HG02852 (cell line): ENCODE data around the gene ECI2.

Source experiments
- ATAC-seq: cut with Tn5 transposase; IDR thresholded peaks from one replicate; pipeline ENCODE4 v1.9.1; 2021; ENCODE audit warnings: mild to moderate bottlenecking, moderate library complexity; ENCODE audit not compliant: unreplicated experiment

ECI2 gene, protein sequence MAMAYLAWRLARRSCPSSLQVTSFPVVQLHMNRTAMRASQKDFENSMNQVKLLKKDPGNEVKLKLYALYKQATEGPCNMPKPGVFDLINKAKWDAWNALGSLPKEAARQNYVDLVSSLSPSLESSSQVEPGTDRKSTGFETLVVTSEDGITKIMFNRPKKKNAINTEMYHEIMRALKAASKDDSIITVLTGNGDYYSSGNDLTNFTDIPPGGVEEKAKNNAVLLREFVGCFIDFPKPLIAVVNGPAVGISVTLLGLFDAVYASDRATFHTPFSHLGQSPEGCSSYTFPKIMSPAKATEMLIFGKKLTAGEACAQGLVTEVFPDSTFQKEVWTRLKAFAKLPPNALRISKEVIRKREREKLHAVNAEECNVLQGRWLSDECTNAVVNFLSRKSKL

DNA sequence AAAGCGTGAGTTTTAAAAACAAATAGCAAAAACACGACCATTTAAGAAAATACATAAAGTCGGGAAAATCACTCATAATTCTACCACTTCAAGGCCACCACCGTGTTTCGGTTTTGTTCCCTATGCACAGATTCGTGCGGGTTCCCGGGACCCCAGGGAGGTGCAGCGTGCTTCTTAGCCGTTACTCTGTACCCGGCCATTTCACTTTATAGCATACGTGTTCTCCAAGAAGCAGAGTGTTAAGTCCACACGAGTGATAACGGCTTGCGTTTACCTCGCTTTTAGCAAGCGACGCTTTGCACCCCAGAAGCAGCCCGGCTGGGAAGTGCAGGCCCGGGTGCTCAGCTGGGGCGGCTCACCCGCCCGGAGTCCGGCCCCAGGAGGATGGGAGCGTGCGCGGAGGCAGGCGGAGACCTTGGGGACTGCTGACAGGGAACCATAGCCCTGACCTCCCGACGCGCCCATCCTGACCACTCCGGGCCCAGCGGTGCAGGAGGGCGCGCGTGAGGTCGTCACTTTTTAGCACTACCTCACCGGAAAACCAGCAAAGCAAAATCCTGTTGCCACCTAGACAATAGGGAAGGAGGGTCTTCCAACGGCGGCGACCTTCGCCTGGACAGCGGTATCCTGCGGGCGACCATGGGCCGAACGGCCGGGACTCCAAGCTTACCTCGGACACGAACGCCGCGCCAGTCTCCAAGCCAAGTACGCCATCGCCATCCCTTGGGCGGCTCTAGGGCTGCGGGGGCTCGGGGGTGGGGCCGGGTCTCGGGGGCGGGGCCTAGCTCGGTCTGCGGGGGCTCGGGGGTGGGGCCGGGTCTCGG, at the start of gene ECI2:
Gene ECI2, minus strand, starts transcription at position 735 of the 824 bp plus-strand sequence. Its CDS starts 15 bp downstream, at position 720.
- ATAC-seq, result peak; percentile 46

DNA sequence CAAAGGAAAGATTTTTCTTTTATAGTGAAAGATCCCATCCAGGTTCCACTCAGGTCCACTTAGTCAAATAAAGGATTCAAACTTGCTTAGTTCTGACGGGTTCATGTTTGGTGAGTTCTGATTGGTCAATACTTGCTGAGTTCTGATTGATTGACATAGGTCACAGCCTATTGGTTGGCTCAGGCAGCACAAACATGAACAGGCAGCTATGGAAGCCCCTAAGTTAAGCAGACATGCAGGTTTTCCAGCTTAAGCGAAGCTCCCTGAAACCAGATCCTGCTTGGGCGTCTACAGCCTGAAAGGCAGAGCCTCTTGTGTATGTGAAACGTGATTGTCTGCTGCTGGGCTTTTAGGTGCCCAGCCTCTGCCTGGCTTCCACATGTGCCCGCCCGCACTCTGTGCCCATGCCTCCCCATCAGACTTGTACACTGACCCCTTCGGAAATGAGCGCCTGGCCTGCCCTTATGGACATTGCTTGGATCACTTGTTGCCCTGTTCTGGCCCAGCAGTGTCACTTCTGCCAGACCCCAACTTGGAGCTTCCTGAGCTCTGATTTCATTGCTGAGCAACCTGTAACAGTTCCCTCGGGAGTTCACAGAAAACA, 45.4 kb upstream of the ECI2 start:
- ATAC-seq, result no peak

DNA sequence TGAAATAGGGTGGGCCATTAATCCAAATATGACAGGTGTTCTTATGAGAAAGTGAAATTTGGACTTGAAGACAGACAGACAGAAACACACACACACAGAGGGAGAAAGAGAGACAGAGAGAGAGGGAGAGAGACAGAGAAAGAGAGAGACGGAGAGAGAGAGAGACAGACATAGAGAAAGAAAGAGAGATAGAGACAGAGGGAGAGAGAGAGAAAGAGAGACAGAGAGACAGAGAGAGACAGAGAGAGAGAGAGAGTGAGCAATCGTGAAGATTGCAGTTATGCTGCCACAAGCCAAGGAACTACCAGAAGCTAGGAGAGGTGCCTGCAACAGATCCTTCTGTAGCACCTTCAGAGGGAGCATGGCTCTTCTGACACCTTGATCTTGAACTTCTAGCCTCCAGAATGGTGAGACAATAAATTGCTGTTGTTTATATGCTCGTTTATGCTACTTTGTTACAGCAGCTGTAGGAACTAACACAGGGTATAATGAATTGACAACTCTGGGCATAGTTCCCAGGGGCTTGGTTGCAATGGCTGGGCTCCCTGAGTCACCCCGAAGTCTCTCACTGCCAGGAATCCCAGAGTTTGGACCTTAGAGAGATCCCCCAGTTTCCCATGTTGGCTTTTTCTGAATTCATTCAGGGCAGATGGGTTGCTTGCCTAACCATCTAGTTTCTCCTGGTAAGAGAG, 44.7 kb upstream of the ECI2 start:
- ATAC-seq, result no peak

DNA sequence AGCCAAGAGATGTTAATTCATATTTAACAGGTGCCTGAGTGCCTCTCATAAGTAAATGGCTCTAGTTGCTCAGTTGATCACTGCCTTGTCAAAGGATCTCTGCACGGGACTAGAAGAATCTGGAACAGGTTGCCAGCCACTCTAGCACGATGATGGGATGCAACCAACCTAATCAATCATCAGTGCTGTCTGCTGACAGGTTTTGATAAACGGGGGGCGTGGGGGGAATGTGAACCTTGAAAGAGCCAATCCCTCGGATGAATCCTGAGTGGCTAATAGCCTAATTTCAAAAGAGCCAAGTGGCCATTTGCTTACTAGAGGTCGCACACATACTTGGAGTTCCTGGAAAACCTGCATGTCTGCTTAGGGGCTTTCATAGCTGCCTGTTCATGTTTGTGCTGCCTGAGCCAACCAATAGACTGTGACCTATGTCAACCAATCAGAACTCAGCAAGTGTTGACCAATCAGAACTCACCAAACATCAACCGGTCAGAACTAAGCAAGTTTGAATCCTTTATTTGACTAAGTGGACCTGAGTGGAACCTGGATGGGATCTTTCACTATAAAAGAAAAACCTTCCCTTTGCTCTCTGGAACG, 43.5 kb upstream of the ECI2 start:
- no peak for ATAC-seq

DNA sequence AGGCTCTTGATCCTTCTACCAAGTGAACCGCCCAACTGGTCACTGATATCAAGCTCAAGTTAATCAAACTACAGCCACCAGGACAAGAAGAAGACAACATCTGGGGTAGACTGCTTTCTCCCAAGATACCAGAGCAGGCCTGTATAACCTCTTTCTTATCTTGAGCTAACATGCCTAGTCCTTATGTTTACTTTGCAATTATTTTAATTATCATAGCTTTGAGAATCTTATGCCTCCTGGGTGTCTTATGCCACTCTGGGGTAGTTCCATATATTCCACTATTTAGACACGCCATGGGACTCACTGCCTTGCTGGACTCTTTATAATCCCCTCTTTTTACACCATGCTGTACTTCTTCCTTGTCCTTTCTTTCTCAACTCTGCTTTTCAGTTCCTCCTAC, 41.5 kb upstream of the ECI2 start:
- ATAC-seq, result no peak

DNA sequence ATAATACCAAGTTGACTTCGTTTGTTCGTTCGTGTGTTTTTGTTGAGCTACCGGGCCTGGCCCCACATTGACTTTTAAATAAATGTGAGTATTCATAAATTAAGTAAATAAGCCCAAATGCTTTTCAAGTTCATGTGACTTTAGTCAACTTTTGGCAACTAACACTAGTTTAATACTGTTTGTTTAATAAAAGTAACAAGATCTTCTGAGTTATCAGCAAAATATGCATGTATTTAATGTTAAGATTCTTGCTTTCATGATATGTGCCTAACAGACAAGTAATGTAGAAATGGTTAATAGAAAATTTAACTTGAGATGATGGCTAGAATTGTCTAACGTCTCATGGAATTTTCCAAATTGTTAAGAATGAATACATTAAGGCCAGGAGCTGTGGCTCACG, 38.7 kb upstream of the ECI2 start:
- no peak for ATAC-seq

DNA sequence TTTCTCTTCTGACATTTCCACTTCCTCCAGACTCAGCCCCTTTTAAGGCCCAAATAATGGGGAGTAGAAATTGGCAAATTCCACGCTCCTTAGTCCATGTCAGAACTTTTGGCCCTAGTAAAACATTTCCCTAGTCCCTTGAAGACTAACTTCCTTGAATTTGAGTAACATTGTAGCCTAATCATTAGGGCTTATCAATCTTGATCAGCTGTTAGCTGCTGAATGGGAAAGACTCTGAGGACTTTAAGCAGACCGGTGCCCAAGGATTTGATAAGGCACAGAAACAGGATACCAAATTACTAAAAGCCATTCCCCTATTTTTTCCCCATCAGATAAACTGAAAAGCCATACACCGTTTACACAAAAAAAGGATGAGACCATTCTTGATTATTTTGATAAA, 37.0 kb upstream of the ECI2 start:
- no peak for ATAC-seq

DNA sequence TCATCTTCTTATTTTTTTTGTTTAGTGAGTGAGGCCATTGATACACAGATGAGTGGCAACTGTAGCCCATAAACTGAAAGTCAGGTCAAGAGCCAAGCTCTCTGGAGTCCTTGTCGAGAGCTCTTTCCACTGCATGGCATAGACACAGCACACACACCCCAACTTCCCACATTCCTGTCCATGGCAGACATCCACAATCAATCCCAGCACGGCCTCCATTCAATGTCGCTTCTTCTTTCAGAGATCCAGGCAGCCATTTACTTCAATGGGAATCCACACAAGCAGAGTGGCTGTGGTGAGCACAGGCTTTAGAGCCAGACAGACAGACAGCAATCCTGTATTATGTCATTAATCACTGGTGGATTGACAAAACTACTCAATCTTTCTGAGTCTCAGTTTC, 34.9 kb upstream of the ECI2 start:
- ATAC-seq, result no peak

DNA sequence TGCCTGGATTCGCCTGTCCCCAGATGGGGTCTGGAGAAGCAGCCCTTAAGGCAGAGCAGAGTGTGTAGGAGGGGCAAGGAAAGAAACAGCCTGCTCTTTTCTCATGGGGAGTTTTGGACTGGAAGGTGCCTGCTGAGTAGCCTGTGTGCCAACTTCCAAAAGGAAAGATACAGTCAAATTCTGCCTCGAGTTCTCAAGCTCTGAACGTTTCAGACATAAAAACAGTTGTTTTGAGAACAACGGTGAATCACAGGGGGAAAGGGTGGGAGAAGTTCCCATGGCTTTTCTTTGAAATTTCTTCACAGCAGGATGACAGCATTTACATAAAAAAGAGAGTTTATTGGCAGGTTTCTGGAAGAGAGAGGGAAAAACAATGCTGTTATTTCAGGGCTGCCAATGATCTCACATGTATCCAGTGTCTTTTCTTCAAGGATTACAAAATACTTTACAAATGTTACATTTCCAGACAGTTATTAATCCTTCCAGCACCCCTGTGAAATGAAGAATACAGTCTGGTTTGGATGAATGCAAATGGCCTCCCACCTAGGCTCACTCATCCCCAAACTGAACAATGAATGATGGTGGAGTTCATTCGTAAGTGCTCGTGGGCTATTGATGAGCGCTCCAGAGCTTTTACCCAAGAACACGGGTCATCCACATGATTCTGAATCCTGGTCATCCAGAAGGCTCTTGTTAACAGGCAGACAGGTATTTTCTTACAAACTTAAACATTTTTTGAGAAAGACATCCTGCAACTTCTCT, 33.8 kb upstream of the ECI2 start:
- no peak for ATAC-seq

DNA sequence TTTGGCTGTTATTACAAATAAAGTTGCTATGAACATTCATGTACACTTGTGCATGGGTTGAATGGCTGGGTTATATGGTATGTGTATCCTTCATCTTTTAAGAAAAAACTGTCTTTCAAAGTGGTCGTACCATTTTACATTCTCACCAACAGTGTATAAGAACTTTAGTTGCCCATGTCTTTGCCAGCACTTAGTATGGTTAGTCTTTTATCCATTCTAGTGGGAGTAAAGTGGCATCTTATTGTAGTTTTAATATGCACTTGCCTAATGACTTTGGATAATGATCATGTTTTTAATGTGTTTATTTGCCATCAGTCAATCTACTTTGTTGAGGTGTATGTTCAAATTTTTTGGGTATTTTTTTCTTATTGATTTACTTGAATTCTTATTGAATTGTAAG, 32.5 kb upstream of the ECI2 start:
- no peak for ATAC-seq

DNA sequence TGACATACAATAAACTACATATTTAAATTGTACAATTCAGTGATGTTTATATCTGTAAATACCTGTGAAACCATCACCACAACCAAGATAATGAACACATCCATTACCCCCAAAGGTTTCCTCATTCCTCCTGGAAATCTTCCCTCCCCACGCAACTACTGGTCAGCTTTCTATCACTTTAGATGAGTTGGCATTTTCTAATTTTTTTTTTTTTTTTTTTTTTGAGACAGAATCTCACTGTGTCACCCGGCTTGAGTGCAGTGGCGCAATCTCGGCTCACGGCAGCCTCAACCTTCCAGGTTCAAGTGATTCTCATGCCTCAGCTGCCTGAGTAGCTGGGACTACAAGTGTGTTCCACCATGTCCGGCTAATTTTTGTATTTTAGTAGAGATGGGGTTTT, 31.7 kb upstream of the ECI2 start:
- ATAC-seq, result no peak

DNA sequence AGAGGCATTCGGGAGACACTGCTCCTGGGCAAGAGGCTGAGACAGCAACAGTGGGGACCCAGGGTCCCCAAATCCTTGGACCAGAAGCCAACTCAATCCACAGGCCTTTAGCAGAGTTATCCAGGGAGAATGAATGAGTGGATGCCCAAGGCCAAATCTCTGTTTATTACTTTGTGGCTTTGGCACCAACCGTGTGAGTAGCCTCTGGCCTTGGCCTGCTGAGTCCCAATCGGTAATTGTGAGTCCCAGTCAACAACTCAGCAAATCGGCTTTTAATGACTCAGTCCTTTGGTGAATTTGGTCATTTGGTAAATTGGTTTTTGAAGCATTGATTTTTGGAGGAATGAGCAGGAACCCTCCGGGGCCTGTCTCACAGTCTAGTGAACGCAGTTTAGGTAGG, 29.1 kb upstream of the ECI2 start:
- ATAC-seq, result no peak

DNA sequence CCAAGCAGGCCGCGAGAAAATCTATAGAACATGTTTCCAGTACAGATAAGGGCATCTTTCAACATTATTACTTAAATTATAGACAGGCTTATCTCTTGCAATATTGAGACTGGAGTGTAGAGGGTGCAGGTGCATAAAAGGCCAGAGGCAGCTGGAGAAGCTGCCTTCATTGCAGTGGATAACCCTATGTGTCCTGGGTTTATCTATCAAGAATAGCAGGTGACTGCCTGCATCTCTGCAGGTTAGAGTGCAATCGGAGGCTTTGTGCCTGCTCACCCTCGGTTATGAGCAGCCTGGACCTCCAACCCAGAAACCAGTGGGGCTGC, 28.7 kb upstream of the ECI2 start:
- no peak for ATAC-seq

DNA sequence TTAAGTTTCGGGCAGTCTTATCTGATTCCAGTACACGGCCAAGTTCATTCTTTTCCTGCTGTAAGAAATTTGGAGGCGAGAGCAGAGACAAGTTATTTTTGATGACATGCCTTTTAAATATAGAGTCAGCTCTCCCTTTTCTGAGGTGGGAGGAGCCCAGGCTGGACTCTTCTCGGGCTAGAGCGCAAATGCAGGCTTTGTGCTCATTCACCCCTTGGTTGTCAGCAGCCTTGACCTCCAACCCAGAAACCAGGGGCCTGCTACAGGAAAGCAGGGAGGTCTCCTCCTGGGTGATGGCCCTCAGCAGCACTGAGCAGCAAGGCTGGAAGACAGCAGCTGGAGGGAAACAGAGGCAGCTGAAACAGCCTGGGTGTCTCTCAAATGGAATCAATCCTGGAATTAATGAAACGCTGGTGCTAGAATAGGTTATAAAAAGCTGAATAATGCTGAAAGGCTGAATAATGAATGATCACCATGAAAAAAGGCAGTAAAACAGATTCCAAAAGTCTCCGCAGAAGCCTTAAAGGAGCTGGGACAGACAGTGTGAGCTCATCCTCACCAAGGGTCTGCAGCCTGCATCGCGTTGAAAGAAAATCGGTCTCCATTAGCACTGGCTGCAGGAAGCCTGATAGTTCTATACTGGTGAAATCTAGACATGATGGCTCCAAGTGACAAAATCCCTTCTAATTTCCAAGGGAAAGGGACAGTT, 28.2 kb upstream of the ECI2 start:
- ATAC-seq, result no peak

DNA sequence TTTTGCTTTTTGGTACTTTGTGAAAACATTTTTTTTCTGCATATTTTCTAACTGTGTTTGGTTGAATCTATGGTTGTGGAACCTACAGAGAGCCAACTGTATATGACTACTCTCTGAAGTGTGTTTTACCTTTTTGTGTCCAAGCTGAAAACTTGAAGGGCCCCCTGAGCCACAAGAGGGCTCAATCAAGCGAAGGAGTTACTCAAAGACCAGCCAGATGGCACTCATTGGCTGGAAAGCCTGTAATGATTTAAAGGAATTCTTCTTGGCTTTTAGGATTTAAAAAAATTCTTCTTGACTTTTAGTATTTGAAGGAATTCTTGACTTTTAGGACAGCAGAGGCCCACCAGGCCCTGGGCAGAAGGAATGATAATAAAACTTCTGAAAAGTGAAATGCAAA, 27.0 kb upstream of the ECI2 start:
- no peak for ATAC-seq

DNA sequence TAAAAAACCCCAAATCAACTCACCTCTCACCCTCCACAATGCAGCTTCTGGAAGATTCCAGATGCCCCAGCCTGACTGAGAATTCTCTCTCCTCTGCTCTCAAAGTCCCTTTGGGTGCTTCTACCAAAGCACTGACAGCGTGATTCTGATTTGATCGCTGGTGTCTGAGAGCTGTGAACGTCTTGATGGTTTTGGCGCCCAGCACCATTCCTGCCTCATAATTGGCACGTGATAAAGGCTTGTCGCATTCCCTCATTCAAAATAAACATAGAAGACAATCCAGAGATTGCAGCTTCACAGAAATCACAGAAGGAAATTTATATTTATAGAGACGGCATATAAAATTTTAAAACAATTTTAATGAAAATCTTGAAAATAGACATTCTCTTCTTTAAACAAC, 24.1 kb upstream of the ECI2 start:
- ATAC-seq, result no peak

DNA sequence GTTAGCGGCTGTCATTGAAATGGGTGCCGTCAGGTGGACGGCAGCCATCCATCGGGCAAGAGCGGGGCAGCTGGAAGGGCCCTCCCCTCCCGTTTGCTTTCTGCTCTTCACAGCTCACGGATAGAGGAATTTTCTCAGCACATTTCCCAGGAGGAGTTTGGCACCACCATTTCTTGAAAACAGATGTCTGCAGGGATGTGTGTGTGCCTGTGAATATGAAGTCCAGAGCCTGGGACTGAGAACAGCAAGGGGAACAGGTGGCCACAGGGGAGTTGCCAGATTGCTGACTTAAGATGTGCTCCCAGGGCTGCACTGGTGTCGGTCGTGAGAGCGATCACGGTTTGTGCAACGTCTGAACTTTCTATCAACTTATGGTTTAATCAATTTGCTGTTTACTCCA, 22.1 kb upstream of the ECI2 start:
- no peak for ATAC-seq

DNA sequence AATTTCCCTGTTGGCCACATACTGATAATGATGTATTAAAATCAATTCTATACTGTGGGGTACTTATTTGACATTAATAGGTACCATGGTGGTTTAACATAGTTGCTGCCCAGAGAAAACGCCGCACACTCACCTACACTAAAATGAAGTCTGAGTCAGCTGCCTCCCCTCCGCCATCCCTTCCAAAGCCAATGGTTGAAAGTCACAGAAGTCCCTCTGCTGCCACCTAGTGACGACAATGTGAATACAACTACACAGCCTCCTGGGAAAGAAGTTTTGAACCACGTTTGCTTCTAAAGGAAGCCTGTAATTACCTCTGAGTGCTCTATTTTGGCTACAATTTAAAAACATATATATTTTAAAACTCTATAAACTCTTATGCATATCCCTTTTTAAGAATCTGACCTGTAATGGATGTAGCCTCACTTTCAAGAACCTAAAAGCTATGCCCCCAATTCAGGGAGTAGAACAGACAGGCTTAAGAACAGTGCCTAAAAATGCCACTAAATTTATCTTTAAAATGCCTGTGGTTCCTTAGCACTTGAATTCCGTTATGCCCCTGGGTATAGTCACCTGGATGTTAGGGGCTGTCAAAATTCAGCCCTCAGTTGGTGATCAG, 20.6 kb upstream of the ECI2 start:
- ATAC-seq, result peak; percentile 84

DNA sequence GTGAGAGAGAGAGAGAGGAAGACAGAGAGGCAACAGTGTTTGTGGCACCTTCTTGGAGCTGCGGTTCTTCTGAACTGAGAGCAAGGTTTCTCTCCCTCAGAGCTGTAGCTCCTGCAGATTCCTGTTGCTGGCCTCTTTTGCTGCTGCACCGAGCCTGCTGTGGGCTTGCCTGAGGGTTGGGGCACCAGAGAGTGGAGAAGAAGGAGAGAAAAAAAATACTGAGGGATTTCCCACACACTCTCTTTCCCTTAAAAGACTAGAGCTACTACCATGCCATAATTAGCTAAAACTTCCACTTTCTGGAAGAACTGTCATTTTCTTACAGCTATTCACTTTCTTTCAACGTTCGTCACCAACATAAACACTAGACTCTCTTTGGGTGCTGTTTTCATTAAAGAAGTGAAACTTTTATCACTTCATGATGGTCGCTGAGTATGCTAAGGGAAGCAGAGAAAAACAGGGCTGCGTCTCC, 18.2 kb upstream of the ECI2 start:
- ATAC-seq, result no peak
